Stimulated activated CD8-positive, alpha-beta memory T cell treated with anti-CD3 and anti-CD28 coated beads, Interleukin-2, amount 100 ng/mL, for 1 hour (primary cell): ENCODE results near the gene DSG1.
"Not testable (repeated sequence)": the region's sequence is repeated elsewhere in the genome, so short reads cannot be mapped to it uniquely, and the experiment has no call there.

Experiments used
- DNase-seq, 2 donors: peaks; one replicate each; pipeline ENCODE4 v3.0.0-alpha.2; 2020; ENCODE audit warnings: low read depth in 2 of 2

The DSG1 gene

DNA sequence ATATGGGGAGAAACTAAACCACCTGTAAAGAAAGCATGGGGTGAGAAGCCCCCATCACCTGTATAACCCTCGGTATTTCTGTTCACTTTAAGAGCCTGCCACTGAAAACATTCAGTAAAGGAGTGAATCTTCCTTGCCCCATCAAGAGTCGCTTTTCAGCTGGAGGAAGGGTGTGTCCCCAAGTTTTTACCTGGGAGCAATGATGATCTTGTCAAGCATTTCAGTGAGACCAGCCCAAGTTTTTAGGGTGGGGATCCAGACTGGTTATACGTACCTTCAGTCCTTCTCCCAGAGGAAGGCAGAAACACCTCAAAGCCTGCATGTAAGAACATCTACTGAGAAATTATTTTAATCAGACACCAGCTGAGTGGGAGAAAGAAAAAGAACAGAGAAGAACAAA is at the start of gene DSG1:
Gene DSG1 (plus strand): TSS at position 301 of the 400 bp plus-strand sequence. CDS start 141 bp downstream, outside the sequence.
- no peak for DNase-seq

- no peak for DNase-seq
These were observed 49.0 kb upstream of the DSG1 start for GRCh38 chr18:31268985-31269406.

GRCh38 chr18:31269566-31269965 is 48.4 kb upstream of the DSG1 start:
- no peak for DNase-seq

GRCh38 chr18:31270578-31270977 is 47.4 kb upstream of the DSG1 start:
- DNase-seq: no peak

DNA sequence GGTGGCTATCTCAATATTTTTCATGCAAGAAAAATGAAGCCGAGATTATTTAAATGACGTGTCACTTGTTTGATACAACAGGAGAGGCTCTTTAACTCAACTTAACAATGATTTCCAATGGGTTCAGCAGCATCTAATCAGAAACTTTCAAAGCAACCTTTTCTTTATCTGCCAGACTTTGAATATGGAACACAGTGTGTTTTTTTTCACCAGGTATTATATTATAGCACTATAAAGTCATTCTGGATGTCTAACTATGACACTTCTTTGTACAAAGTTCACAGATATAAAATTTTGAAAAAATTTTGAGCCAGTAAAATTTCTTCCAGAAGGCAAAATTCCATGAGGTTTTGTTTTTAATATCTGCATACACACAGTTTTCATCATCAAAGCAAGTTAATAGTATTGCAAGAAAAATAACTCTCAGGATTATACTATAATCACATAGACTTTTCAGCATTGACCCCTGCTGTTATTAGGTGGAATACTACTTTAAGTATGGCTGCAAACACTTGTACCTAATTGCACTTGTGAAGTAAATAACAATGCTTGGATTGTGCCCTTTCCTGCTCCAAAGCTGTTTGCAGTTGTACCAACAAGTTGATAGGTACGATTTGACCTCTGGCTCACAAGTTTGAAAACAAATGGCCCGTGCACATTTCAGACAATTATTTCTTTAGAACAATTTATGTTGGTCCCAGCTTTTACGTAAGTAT is 44.0 kb upstream of the DSG1 start:
- no peak for DNase-seq

DNA sequence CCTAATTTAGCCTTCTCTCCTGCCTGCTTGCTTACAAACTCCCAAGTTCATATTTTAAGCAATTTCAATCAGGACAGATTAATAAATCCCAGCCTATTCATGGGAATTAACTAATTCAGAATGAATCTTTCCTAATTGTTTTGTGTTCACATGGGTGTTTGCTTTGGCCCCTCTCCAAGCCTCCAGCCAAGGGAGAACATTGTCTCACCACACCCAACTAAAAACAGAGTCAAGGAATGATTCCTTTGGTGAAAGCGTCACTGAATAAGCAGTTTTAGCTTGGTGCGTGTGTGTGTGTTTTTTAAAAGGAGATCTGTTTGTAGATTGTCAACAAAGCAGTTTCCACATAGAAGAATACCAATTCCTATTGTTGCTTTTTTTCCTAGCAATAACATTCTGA is 43.0 kb upstream of the DSG1 start:
- no peak for DNase-seq

- no peak for DNase-seq
These were observed 42.1 kb upstream of the DSG1 start for GRCh38 chr18:31275722-31276463.

DNA sequence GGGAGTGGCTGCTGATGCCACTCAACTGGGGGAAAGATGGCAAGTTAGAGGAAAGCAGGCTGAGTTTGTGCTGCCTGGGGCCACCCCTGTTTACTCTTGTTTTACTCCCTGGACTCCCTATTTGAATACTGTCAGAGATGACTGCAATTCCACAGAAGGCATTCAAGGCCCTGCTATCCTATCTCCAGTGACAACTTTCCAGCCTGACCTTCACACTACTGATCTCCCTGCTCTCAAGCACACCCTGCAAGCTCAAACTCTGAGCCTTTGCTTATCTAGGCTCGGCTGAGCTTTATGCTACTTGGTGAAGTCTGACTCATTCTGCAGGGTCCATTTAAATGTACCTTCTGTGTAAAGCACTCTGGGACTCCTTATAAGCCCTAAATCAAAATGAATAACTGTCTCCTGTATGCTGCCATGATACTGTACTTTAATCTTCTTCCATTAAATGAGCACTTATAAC is 39.3 kb upstream of the DSG1 start:
- no peak for DNase-seq

- no peak for DNase-seq
These were observed 37.5 kb upstream of the DSG1 start for GRCh38 chr18:31280502-31280901.

DNA sequence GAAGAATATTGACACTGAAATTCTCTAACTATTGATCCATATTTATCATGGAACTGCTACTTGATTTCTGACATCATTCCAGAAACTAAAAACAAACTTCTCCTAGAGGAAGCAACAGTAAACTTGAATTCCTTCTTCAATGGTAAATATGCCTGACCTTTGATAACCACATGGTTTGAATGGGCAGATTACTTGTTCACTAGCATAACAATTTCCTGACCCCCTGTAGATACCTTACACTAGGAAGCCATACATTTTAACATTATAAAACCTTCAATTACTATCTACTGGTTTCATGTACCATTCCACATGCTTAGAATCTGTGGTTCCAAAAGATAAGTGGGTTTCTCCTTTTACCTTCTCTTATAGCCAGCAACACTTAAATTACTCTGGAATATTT is 36.5 kb upstream of the DSG1 start:
- DNase-seq: no peak

DNA sequence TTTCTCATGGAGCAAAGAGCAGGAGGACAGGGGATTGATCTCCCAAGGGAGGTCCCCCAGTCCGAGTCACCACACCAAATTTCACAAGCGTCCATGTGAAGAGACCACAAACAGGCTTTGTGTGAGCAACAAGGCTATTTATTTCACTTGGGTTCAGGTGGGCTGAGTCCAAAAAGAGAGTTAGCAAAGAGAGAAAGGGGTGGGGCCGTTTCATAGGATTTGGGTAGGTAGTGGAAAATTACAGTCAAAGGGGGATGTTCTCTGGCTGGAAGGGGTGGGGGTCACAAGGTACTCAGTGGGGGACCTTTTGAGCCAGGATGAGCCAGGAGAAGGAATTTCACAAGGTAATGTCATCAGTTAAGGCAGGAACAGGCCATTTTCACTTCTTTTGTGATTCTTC is 28.5 kb upstream of the DSG1 start:
- DNase-seq: not testable (repeated sequence)

GRCh38 chr18:31291688-31292087 is 26.3 kb upstream of the DSG1 start:
- no peak for DNase-seq

- DNase-seq: no peak
These were observed 23.7 kb upstream of the DSG1 start for GRCh38 chr18:31294199-31294747.

DNA sequence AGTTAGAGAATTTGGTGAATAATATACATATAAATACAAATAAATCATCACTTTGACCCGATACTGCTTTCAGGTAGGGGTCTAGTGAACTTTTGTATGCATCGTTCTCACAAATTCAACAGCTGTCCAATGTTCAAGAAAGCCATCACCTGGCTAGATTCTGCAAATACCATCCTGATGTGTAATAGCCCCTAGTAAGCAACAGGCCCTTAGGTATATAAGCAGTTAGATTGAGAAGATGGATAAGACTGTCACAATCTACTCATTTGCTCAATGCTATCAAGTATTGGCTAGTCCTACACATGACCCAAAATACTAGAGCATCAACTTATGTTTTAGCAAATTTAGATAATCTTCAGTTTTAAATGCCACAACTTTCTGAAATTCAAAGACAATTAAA is 20.7 kb upstream of the DSG1 start:
- DNase-seq: no peak

DNA sequence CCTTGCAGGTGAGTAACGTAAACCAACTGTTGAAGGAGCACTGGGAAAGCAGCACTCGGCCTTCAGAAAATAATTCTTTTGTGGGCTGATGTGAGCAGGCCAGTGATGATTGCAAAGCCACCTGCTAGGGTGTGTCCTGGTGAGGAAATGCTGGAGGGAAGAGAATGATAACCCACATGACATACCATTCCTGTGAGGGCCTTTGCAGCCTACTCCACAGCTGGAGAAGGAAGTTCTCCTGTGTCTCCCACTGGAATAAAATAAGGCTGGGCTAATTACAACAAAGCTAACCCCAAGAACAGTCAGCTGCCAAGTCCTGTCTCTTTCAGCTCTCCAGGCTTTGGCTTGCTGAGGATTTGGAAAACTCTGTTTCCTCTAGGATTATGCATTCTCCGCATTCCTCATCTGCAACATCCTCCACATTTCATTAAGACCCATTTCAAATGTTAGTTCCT is 16.7 kb upstream of the DSG1 start:
- DNase-seq: no peak

- no peak for DNase-seq
These were observed 15.0 kb upstream of the DSG1 start for GRCh38 chr18:31302991-31303390.

DNA sequence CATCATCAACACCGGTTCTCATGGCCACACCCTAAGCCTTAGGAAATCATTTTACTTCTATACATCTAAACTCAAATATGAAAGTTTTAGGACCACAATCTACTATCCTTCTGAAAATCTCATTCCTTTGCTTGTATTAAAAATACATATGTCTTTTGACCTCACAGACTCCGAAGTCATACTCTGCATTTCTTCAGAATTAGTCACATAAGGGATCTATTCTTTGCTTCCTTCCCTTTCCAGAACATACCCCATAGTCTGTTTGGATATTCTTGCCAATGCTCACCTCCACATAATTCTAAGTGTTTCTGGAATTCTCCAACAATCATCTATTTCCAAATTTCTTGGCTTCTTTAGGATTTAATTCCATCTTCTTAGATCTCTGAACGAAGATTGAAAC is 14.2 kb upstream of the DSG1 start:
- no peak for DNase-seq

DNA sequence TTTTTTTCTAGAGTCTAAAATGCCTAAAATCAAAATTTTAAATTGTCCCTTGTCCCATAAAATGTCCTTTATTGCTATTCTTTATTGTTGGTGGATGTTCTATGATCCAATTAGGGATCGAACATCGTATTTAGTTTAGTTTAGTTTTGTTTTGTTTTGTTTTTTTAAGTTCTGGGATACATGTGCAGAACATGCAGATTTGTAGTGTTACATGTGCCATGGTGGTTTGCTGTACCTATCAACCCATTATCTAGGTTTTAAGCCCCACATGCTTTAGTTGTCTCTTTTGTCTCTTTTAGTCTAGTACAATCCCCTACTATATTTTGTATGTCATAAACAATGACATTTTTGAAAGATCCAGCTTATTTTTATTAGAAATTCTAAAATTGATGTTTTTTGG is 8.8 kb upstream of the DSG1 start:
- no peak for DNase-seq

GRCh38 chr18:31316974-31317373 is 986 bp upstream of the DSG1 start:
- DNase-seq: no peak

DNA sequence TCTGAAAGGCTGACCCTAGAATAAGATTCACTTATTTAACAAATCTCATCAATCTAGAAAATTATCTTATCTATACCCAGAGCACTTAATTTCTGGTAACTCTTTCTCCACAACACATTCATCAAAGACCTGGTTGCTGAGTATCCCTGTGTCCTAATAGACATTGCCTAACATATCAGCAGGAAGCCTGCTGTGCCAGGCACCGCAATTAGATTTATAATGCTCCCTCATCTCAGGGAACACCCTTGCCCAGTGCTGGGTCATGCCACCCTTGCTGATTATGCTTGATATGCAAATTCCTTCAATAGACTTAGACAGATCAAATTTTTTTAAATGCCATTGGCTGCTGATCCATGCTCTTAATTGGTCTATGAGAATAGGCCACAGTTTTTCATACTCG is 3.8 kb downstream of the DSG1 start:
- DNase-seq: no peak

GRCh38 chr18:31325051-31325450 is 7.1 kb downstream of the DSG1 start:
- DNase-seq: no peak

DNA sequence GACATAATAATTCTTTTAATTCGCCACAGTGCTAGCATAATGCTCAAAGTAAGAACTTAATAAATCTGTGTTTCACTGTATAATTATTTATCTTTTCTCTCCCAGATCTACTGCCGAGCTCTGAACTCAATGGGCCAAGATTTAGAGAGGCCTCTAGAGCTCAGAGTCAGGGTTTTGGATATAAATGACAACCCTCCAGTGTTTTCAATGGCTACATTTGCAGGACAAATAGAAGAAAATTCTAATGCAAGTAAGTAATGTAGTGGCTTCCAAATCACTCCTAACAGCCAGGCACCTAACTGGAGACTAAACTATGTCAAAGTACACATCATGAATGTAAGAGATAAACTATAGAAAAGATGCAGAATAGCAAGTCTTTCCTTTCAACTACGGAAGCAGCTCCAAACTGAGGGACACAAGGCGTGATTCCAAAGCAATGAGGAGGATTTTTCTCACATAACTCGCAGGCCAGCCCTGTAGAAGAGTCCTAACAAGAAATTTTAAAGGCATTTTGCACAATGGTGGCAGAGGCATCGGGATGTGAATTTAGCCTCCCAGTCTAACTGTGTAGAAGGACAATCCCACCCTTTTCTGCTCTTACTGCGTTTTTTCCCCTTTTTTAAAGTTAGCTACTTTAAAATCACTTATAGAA is 12.0 kb downstream of the DSG1 start:
- no peak for DNase-seq
